NT2/D1 (cell line): ENCODE measurements around the gene PRR20G.

Source experiments
- SUZ12 ChIP-seq: IDR thresholded peaks from 2 replicates; pipeline ENCODE4 v1.6.1; 2011; ENCODE audit not compliant: insufficient read length, insufficient read depth; ENCODE audit errors: extremely low read depth
- ZNF274 ChIP-seq: IDR thresholded peaks from 2 replicates; pipeline ENCODE4 v1.6.1; 2011; ENCODE audit warnings: mild to moderate bottlenecking, low read depth, low read length

DNA sequence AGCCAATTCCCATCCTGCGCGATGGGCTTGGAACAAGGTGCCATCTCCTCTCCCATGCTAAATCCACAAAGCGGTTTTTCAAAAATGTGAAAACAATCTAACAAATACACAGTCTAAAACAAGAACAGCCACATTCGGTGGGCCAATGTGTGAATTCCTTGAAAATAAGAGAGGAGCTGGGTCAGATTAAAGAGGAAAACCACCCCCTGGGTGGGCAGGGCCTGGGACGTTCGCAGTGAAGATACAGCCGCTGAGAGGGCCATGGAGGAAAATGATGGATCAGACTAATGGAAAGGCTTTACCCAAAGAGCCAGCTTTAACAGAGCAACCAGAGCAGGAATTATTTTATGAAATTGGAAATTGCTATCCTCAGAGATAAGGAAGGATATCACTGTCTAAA lies 27.4 kb downstream of the PRR20G start:
- TF ChIP-seq ZNF274 (no peak), SUZ12 (no peak)
